ENCODE results near the gene IRF8. TPM values are rescaled to one million over a fixed set of nuclear protein-coding genes. Genes with fewer than 3 reads are reported as not detected.
"Not testable (repeated sequence)": the region's sequence is repeated elsewhere in the genome, so short reads cannot be mapped to it uniquely, and the experiment has no call there.

The IRF8 gene
- total and polyA plus RNA-seq, 12 donors = 0.72 to 29.4 (median 2.1) TPM

- H3K27me3 ChIP-seq = peaks cover 0 to 32% (median 18%) of the 10 kb centered on the region in 7 donors
- H3K36me3 ChIP-seq = no peaks in the 10 kb centered on the region
- WGBS, 2 donors = 22 to 27% methylated on average over 12 of the region's 12 CpGs
- peaks cover 0 to 13% (median 2%) of the 10 kb centered on the region in 11 donors for H3K9me3 ChIP-seq
- TF ChIP-seq CTCF (IDR thresholded peaks at IDR 0.05) = no peak
- DNase-seq = no peak
- peak overlapping the region in 1 of 10 donors; percentile 1 for H3K4me3 ChIP-seq
- peak in 6 of 8 donors; percentile 24 to 75 (median 56) for ATAC-seq
- peaks cover 0 to 42% (median 0%) of the 10 kb centered on the region in 9 donors for H3K4me1 ChIP-seq
- peak overlapping the region in 4 of 10 donors; percentile 45 to 86 (median 52) for H3K27ac ChIP-seq
- intact Hi-C loops (cut with DNase I) = no loop called here
These were observed 29.0 kb upstream of the IRF8 start for GRCh38 chr16:85869785-85870558.

GRCh38 chr16:85871756-85872155 is 27.2 kb upstream of the IRF8 start:
- whole genome bisulfite sequencing, 2 donors = 78 to 80% methylated on average over 7 of the region's 7 CpGs
- peaks cover 0 to 42% (median 0%) of the 10 kb centered on the region in 9 donors for H3K4me1 ChIP-seq
- intact Hi-C loops (cut with DNase I) = no loop called here
- no peaks in the 10 kb centered on the region for H3K36me3 ChIP-seq
- no peak overlapping the region for H3K4me3 ChIP-seq
- H3K27me3 ChIP-seq = peaks cover 0 to 32% (median 21%) of the 10 kb centered on the region in 7 donors
- DNase-seq (no peak), ATAC-seq (no peak)
- peak overlapping the region in 1 of 10 donors; percentile 68 for H3K27ac ChIP-seq
- no peak for TF ChIP-seq CTCF (IDR thresholded peaks at IDR 0.05)
- peaks cover 0 to 9% (median 0%) of the 10 kb centered on the region in 11 donors for H3K9me3 ChIP-seq

- ATAC-seq (peak in 7 of 8 donors; percentile 45 to 80 (median 61)), DNase-seq (peak in 1 of 2 donors; percentile 17)
- Histone ChIP-seq H3K36me3 (no peaks in the 10 kb centered on the region), H3K9me3 (peaks cover 0 to 9% (median 0%) of the 10 kb centered on the region in 11 donors), H3K4me1 (peaks cover 0 to 39% (median 0%) of the 10 kb centered on the region in 9 donors), H3K27me3 (peaks cover 0 to 32% (median 21%) of the 10 kb centered on the region in 7 donors), H3K27ac (peak overlapping the region in 1 of 10 donors; percentile 68), H3K4me3 (no peak overlapping the region)
- 84 to 89% methylated on average over 7 of the region's 7 CpGs for WGBS, 2 donors
- no peak for TF ChIP-seq CTCF (IDR thresholded peaks at IDR 0.05)
- intact Hi-C loops (cut with DNase I) = no loop called here
These were observed 26.2 kb upstream of the IRF8 start for GRCh38 chr16:85872734-85873133.

GRCh38 chr16:85873153-85873552 is 25.8 kb upstream of the IRF8 start:
- no peak overlapping the region for H3K4me3 ChIP-seq
- peaks cover 0 to 9% (median 0%) of the 10 kb centered on the region in 11 donors for H3K9me3 ChIP-seq
- peaks cover 0 to 38% (median 0%) of the 10 kb centered on the region in 9 donors for H3K4me1 ChIP-seq
- ATAC-seq (no peak), DNase-seq (no peak)
- WGBS, 2 donors = 82 to 86% methylated on average over 8 of the region's 8 CpGs
- peaks cover 0 to 32% (median 21%) of the 10 kb centered on the region in 7 donors for H3K27me3 ChIP-seq
- no peak for TF ChIP-seq CTCF (IDR thresholded peaks at IDR 0.05)
- no peaks in the 10 kb centered on the region for H3K36me3 ChIP-seq
- intact Hi-C loops (cut with DNase I) = no loop called here
- peak overlapping the region in 1 of 10 donors; percentile 68 for H3K27ac ChIP-seq

GRCh38 chr16:85874031-85874430 is 24.9 kb upstream of the IRF8 start:
- H3K9me3 ChIP-seq; H3K4me3 ChIP-seq; intact Hi-C loops (cut with DNase I); DNase-seq; H3K36me3 ChIP-seq; ATAC-seq: not testable (repeated sequence)
- peaks cover 0 to 30% (median 18%) of the 10 kb centered on the region in 7 donors for H3K27me3 ChIP-seq
- 82 to 87% methylated on average over 4 of the region's 5 CpGs for WGBS, 2 donors
- peaks cover 0 to 38% (median 0%) of the 10 kb centered on the region in 9 donors for H3K4me1 ChIP-seq
- peak overlapping the region in 1 of 10 donors; percentile 68 for H3K27ac ChIP-seq

Data from heart right ventricle (tissue), 16 donors.